Stimulated activated CD8-positive, alpha-beta memory T cell treated with anti-CD3 and anti-CD28 coated beads, Interleukin-12 subunit alpha, Interleukin-12 subunit beta, amount 100 ng/mL, for 4 hours (primary cell): ENCODE measurements around the gene MVK.

ENCODE experiments used
- DNase-seq: peaks from one replicate; pipeline ENCODE4 v3.0.0-alpha.2; 2020; ENCODE audit warnings: low read depth

Gene MVK

GRCh38 chr12:109573029-109573913 lies at the start of gene MVK, which contains the start of gene MMAB:
MVK (plus strand) TSS chr12:109573794; CDS start chr12:109574823, 1,029 bp downstream.
MMAB (minus strand) TSS chr12:109573504; CDS start chr12:109573480, 24 bp downstream.
- peak; percentile 94 for DNase-seq

GRCh38 chr12:109524466-109525278 lies 48.9 kb upstream of the MVK start:
- DNase-seq = no peak

DNA sequence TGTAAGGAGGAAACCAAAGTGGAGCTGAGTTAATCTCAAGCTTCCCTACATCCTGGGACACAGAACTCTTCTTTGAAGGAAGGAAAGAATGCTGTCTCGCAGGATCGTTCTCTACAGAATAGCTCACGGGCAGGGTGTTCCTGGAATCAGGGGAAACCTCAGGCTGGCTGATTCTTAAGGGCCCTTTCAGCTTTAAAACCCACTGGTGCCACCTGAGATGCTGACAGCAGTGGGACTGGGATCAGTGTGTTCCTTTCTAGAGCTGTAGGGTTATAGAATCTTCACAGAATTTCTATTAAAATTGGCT lies 48.4 kb upstream of the MVK start:
- DNase-seq = no peak

DNA sequence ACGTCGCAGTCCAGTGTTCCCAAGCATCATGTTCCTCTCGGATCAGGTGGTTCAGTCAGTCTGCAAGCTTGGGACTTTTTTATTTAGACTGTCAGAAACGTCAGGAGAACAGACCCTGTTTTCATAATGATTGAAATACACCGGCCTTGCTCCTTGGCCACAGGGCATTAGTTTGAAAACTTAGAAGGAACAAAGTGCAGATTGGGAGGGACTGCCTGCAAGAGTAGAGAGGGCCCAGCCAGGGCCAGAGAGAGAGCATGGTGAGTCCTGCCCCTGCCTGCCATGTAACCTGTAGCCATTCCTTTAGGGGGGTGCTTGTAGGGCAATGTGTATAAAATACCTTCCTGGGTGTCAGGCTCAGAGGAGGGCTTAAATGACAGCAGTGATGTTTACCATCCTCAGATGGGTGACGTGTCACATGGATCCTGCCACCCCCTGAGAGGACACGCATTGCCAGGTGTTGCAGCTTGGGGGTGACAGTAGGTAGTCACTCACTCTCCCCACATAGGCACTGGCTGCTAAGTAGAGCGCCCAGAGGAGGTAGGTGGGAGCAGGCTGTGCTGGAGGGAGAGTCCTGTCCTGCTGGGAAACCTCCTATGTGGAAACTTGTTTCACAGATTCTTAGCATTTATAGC lies 46.0 kb upstream of the MVK start:
- no peak for DNase-seq

DNA sequence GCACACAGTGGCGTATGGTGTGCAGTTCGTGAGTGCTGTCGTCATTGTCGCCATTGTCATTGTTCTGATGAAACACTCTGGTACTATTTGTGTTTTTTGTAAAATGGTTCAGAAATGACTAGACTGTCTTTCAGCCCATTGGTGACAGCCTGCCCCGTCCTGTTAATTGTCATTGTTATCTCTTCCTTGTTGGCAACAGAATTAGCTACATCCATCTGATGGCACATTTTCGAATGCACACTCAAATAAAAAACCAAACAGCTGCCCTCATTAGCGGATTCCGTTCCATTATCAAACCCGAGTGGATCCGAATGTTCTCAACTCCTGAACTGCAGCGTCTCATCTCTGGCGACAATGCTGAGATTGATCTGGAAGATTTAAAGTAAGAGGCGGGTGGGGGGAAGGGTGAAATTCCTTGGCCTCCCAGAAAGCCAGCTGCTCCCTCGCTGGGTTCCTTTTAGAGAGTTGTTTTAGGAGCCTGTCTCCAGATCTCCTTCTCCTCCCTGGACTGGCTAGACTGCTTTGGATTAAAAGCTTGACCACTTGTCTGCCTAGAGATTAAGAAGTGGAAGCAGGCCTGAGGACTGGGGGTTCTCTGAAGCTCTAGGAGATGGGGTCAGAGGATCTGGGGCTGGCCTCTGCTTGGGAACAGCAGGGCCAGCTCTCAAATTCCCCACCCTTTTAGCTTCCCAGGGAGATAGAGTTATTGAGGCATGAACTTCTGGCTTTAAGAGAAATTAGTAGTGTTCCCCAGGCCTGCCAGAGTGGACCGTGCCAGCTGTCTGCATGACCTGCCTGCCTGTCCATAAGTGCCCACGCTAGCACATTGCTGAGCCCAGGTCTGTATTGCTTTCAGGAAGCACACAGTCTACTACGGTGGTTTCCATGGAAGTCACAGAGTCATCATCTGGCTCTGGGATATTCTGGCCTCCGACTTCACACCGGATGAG lies 43.6 kb upstream of the MVK start:
- no peak for DNase-seq

DNA sequence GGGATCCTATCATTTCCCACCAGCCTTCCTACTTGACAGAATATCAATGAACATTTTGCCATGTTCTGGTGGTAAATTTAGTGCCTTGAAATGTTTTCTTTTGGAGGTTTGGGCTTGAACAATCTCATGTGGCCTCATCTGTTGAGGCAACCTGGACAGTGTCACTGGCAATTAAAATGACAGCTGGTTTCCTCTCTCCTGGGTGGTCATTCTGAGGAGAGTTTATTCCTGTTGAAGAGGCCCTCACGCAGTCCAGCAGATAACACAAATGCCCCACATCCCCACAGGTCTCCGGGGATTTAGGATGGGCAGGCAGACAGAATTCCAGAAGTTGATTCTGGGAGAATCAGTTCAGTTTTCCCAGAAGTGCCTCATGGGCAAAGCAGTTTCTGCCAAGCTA lies 42.2 kb upstream of the MVK start:
- no peak for DNase-seq

DNA sequence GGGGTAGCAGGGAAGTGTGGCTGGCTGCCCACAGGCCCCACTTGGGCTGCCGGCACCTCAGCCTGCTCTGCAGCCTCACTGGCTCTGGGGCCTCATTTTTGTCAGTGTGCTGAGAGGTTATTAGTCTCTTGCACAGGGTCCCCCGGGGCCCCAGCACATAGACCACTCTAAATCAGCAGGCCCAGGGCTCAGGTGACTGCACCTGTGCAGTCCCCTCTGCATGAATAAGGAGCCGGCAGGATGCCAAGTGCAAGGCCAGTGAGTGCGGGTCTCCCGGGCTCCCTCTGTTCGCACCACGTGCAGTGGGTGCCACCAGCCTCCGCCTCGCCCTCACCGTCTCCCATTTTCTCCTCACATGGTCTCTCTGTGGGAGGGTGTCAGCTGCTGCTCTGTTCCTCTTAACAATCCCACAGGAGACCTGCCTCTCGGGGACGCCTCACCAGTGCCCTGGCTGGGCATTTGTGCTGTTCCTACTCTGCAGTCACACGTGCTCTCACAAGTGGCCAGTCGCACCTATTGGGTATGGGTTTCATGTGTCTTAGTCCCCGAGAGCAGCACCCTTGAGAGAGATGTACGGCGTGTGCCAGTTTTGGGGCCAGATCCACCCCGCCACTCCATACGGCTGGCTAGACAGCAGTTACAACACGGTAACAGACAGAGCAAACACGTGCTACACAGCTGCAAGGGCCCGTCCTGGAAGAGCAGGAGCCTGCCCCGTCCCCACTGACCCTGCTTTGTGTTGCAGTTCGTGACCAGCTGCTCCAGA lies 40.7 kb upstream of the MVK start:
- DNase-seq = no peak

DNA sequence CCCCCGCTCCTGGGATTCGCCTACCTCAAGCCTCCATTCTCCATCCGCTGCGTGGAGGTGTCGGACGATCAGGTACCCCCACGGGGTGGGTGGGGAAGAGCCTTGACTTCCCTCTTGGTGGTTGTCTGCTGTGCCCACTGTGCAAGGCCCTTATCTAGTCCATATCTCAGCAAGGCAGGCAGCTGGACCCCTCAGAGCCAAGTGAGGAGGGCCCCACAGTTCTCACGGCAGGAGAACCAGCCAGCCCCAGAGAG lies 40.2 kb upstream of the MVK start:
- DNase-seq = no peak

DNA sequence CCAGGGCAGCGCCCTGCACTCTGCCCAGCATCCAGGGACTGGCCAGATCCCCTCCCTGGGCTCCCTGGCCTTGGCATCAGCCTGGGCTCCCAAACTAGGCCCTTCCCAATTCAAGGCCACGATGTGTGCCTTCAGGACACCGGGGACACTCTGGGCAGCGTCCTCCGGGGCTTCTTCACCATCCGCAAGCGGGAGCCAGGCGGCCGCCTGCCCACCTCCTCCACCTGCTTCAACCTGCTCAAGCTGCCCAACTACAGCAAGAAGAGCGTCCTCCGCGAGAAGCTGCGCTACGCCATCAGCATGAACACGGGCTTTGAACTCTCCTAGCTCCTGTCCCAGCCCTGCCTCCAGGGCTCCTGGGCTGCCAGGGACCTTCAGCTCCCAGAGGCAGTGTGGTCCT lies 39.1 kb upstream of the MVK start:
- DNase-seq = no peak

GRCh38 chr12:109535231-109535862 lies 38.2 kb upstream of the MVK start:
- DNase-seq = no peak

DNA sequence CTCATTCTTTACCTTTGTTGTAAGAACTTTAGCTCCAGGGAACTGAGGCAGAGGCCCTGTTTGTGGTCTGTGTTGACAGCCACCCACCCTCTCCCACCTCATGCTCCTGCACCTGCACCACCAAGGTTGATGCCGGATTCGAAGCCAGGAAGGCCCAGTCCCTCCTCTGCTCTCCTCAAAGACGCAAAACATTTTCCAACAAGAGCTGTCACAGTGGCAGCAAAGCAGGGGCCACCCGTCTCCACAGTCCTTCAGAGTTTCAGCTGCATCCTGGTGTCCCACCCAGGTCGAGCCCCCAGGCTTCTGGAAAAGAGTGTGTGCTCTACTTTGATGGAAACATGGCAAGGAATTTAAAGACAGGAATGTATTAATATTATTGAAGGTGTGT lies 37.7 kb upstream of the MVK start:
- DNase-seq = no peak

DNA sequence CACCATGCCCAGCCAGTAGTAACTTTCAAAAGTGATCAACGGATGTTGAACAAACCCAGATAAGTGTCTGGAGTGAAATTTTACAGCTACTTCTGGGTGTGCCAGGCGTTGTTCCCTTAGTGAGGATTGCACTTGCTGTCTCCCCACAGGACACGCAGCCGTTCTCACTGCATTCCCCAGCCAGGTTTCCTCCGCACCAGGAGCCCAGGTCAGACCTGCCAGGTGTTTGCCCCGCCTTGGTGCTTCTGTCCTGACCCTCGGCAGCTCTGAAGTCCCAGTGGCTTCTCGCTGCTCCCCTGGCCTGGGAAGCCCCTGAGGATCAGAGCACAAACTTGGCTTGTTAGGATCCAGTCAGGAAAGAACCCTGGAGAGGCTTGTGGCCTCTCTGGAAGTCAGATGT lies 36.5 kb upstream of the MVK start:
- DNase-seq = no peak

- no peak for DNase-seq
These were observed 35.3 kb upstream of the MVK start for GRCh38 chr12:109538191-109538863.

- no peak for DNase-seq
These were observed 34.1 kb upstream of the MVK start for GRCh38 chr12:109539508-109539907.

GRCh38 chr12:109540526-109541412 lies 32.8 kb upstream of the MVK start:
- DNase-seq = no peak

- no peak for DNase-seq
These were observed 32.2 kb upstream of the MVK start for GRCh38 chr12:109541413-109541726.

GRCh38 chr12:109542014-109542413 lies 31.6 kb upstream of the MVK start:
- no peak for DNase-seq

- DNase-seq = no peak
These were observed 30.7 kb upstream of the MVK start for GRCh38 chr12:109542876-109543275.

DNA sequence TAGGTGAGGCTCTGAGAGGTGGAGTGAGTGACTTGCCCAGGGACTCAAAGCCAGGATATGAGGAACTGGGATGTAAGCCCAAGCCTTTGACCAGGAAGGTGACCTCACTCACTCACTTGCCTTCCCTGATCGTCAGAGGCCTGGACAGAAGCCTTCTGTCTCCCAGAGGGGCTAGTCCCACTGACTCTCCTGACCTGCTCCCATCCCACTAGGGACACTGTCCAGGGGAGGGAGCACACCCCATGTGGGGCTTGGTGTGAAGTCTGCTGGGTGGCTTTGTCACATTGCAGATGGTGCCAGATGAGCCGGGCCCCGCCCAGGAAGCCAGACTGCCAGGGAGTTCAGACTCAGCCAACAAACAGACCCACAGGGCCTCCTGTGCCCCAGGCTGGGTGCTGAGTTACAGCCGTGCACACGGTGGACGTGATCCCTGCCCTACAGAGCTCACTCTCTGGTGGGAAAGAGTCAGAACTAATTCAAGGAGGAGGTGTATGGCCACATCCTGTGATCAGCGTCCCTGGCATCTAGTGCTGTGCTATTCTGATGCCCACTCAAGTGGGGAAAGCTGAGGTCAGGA lies 28.6 kb upstream of the MVK start:
- DNase-seq = no peak
